Measurements from ENCODE around the gene TLN1.

The TLN1 gene

DNA sequence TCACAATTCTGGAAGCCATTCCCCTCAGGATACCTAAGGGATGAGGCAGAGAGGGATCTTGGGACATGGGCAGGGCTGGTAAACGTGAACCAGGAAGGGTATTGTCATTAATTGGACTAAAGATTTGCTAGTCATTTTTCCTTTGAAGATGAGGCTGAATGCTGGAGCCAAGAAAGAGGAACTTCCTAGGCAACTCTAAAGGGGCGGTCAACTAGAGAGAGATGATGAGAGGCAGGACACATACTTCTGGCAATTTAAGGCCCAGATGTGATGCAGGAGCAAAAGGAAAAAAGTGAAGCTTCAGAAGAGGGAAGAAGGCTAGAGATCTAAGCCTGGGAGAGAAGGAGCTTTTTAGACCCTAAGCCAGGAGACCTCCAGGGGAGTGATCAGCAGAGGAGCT lies 11.5 kb upstream of the TLN1 start:
- Histone ChIP-seq H3K27ac (ENCODE audit: low read depth in 2 of 2, low read length in 2 of 2) (no peak overlapping the region), H3K4me3 (ENCODE audit: low read length in 2 of 2) (no peak overlapping the region), H3K9me3 (ENCODE audit: control insufficient read depth in 2 of 2, low read length in 2 of 2) (no peaks in the 10 kb centered on the region), H3K9ac (ENCODE audit: low read depth in 1 of 2, low read length in 2 of 2) (no peak overlapping the region), H3K36me3 (ENCODE audit: control insufficient read depth in 2 of 2, insufficient read depth in 2 of 2, low read length in 2 of 2) (peaks cover 58 to 65% of the 10 kb centered on the region in 2 donors), H3K4me1 (ENCODE audit: control insufficient read depth in 2 of 2, insufficient read depth in 2 of 2, low read length in 2 of 2) (peaks cover 17 to 22% of the 10 kb centered on the region in 2 donors), H3K27me3 (ENCODE audit: control insufficient read depth in 2 of 2, insufficient read depth in 2 of 2, low read length in 2 of 2) (no peaks in the 10 kb centered on the region)

DNA sequence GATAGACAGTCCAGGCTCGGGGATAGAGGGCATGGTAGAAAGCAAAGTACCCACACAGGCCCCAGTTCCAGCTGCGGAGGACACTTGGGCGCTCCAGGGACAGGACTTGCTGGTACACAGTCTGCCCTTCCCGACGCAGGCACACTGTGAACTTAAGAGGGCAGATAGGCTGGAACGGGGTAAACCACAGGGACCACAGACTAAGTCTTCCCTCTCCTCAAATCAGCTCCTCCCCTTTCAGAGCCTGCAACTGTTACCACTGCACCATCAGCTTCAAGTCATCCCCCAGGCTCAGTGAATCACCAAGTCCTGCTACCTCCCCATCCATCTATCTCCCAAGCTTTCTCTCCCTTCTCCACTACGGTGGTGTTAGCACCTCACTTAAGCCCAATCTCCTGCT lies 9.7 kb upstream of the TLN1 start:
- no peak overlapping the region for H3K27ac ChIP-seq (ENCODE audit: low read depth in 2 of 2, low read length in 2 of 2)
- H3K9ac ChIP-seq (ENCODE audit: low read depth in 1 of 2, low read length in 2 of 2): no peak overlapping the region
- peaks cover 75 to 82% of the 10 kb centered on the region in 2 donors for H3K36me3 ChIP-seq (ENCODE audit: control insufficient read depth in 2 of 2, insufficient read depth in 2 of 2, low read length in 2 of 2)
- peaks cover 7 to 11% of the 10 kb centered on the region in 2 donors for H3K4me1 ChIP-seq (ENCODE audit: control insufficient read depth in 2 of 2, insufficient read depth in 2 of 2, low read length in 2 of 2)
- H3K27me3 ChIP-seq (ENCODE audit: control insufficient read depth in 2 of 2, insufficient read depth in 2 of 2, low read length in 2 of 2): no peaks in the 10 kb centered on the region
- H3K9me3 ChIP-seq (ENCODE audit: control insufficient read depth in 2 of 2, low read length in 2 of 2): no peaks in the 10 kb centered on the region
- H3K4me3 ChIP-seq (ENCODE audit: low read length in 2 of 2): no peak overlapping the region

DNA sequence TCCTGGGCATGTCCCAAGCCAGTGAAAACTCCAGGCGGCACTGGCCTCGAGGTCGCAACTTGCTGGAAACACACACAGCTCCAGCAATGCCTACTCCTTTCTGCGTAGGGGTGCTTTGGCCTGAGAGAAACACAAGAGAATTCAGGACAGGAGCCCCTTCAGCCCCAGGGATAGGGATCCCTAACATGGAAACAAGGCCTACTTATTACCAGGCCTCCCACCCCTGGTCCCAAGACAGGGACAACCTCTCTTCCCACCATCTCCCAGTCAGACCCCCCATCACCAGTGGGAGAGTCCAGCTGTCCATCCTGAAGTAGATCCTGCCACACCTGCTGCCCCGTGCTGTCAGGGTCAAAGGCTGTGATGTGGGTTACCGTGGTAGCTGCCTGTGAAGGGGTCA lies 8.2 kb upstream of the TLN1 start:
- Histone ChIP-seq H3K27ac (ENCODE audit: low read depth in 2 of 2, low read length in 2 of 2) (no peak overlapping the region), H3K36me3 (ENCODE audit: control insufficient read depth in 2 of 2, insufficient read depth in 2 of 2, low read length in 2 of 2) (peaks cover 90 to 94% of the 10 kb centered on the region in 2 donors), H3K27me3 (ENCODE audit: control insufficient read depth in 2 of 2, insufficient read depth in 2 of 2, low read length in 2 of 2) (no peaks in the 10 kb centered on the region), H3K4me1 (ENCODE audit: control insufficient read depth in 2 of 2, insufficient read depth in 2 of 2, low read length in 2 of 2) (peaks cover under 1 to 4% of the 10 kb centered on the region in 2 donors), H3K4me3 (ENCODE audit: low read length in 2 of 2) (no peak overlapping the region), H3K9me3 (ENCODE audit: control insufficient read depth in 2 of 2, low read length in 2 of 2) (no peaks in the 10 kb centered on the region), H3K9ac (ENCODE audit: low read depth in 1 of 2, low read length in 2 of 2) (no peak overlapping the region)

DNA sequence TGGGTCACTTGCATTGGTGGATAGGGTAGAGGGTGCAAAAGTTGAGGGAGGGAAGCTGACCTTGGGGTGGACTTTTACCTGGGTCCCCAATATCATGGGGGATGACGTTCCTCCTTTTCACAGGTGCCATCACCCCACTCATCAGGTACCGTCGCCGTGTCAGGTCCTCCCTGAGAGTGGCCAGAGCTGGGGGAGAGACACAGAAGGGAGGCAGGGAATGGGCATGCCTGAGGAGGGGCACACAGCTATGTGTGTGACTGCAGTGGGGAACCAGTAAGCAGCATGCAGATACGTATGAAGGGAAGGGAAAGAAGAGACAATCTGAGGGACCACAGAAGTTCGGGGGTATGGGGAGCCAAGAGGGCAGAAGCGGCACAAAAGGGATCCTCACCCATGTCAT lies 6.9 kb upstream of the TLN1 start:
- Histone ChIP-seq H3K27ac (ENCODE audit: low read depth in 2 of 2, low read length in 2 of 2) (no peak overlapping the region), H3K4me1 (ENCODE audit: control insufficient read depth in 2 of 2, insufficient read depth in 2 of 2, low read length in 2 of 2) (peaks cover 6 to 10% of the 10 kb centered on the region in 2 donors), H3K4me3 (ENCODE audit: low read length in 2 of 2) (no peak overlapping the region), H3K9me3 (ENCODE audit: control insufficient read depth in 2 of 2, low read length in 2 of 2) (no peaks in the 10 kb centered on the region), H3K9ac (ENCODE audit: low read depth in 1 of 2, low read length in 2 of 2) (no peak overlapping the region), H3K27me3 (ENCODE audit: control insufficient read depth in 2 of 2, insufficient read depth in 2 of 2, low read length in 2 of 2) (no peaks in the 10 kb centered on the region), H3K36me3 (ENCODE audit: control insufficient read depth in 2 of 2, insufficient read depth in 2 of 2, low read length in 2 of 2) (peaks cover 85 to 92% of the 10 kb centered on the region in 2 donors)

DNA sequence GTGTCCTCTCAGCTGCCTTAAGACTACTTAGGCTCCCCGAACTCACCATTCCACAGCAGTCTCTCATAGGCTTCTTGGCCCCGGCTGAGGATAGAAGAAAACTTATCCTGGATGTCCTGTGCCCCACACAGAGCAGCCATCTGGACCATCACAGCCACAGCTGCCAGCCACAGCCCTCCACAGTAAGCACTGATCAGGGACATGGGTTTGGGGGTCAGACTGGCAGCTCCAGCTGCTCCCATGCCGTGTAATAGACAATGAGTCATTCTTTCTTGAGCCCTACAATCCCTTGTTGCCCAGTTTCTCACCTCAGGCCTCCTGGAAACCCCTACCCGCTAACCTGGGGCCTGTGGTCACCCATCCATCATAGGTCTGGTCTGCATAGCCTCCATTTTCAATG lies 6.2 kb upstream of the TLN1 start:
- Histone ChIP-seq H3K4me1 (ENCODE audit: control insufficient read depth in 2 of 2, insufficient read depth in 2 of 2, low read length in 2 of 2) (peaks cover 14 to 18% of the 10 kb centered on the region in 2 donors), H3K27ac (ENCODE audit: low read depth in 2 of 2, low read length in 2 of 2) (no peak overlapping the region), H3K36me3 (ENCODE audit: control insufficient read depth in 2 of 2, insufficient read depth in 2 of 2, low read length in 2 of 2) (peaks cover 78 to 85% of the 10 kb centered on the region in 2 donors), H3K9ac (ENCODE audit: low read depth in 1 of 2, low read length in 2 of 2) (no peak overlapping the region), H3K27me3 (ENCODE audit: control insufficient read depth in 2 of 2, insufficient read depth in 2 of 2, low read length in 2 of 2) (no peaks in the 10 kb centered on the region), H3K4me3 (ENCODE audit: low read length in 2 of 2) (no peak overlapping the region), H3K9me3 (ENCODE audit: control insufficient read depth in 2 of 2, low read length in 2 of 2) (no peaks in the 10 kb centered on the region)

DNA sequence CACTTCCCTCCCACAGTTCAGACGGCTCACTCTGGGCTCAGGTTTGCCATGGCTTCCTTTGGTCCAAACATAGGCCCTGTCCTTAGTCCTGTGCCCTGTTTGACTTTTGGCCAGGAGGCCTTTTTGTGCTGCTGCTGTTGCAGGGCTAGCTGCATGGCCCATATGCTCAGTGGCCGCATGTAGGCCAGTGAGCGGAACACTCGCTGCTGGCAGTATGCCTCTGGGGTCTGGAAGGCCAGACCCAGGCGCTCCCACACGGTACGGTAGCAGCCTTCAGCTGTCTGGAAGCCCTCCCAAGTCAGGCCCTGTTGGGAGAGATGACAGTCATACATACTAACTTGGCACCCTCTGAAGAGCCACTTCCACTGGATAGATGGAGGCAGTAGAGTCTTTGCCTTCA lies 5.1 kb upstream of the TLN1 start:
- H3K4me1 ChIP-seq (ENCODE audit: control insufficient read depth in 2 of 2, insufficient read depth in 2 of 2, low read length in 2 of 2): peaks cover 20 to 22% of the 10 kb centered on the region in 2 donors
- H3K9me3 ChIP-seq (ENCODE audit: control insufficient read depth in 2 of 2, low read length in 2 of 2): no peaks in the 10 kb centered on the region
- H3K9ac ChIP-seq (ENCODE audit: low read depth in 1 of 2, low read length in 2 of 2): no peak overlapping the region
- no peak overlapping the region for H3K4me3 ChIP-seq (ENCODE audit: low read length in 2 of 2)
- H3K27ac ChIP-seq (ENCODE audit: low read depth in 2 of 2, low read length in 2 of 2): no peak overlapping the region
- H3K36me3 ChIP-seq (ENCODE audit: control insufficient read depth in 2 of 2, insufficient read depth in 2 of 2, low read length in 2 of 2): peaks cover 69 to 74% of the 10 kb centered on the region in 2 donors
- no peaks in the 10 kb centered on the region for H3K27me3 ChIP-seq (ENCODE audit: control insufficient read depth in 2 of 2, insufficient read depth in 2 of 2, low read length in 2 of 2)

DNA sequence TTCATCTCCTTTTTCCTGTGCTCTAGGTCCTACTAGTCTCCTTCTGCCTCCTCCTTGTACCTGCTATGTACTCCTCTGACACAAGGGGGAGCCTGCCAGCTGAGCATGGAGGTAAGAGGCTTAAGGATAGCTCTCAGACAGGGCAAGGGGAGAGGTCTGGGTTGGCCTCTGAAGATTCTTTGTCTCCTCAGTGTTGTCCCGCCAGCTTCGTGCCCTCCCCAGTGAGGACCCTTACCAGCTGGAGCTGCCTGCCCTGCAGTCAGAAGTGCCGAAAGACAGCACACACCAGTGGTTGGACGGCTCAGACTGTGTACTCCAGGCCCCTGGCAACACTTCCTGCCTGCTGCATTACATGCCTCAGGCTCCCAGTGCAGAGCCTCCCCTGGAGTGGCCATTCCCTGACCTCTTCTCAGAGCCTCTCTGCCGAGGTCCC lies 4.2 kb upstream of the TLN1 start:
- Histone ChIP-seq H3K4me3 (ENCODE audit: low read length in 2 of 2) (no peak overlapping the region), H3K9me3 (ENCODE audit: control insufficient read depth in 2 of 2, low read length in 2 of 2) (no peaks in the 10 kb centered on the region), H3K9ac (ENCODE audit: low read depth in 1 of 2, low read length in 2 of 2) (no peak overlapping the region), H3K27me3 (ENCODE audit: control insufficient read depth in 2 of 2, insufficient read depth in 2 of 2, low read length in 2 of 2) (no peaks in the 10 kb centered on the region), H3K27ac (ENCODE audit: low read depth in 2 of 2, low read length in 2 of 2) (peak overlapping the region; percentile 37 to 43), H3K4me1 (ENCODE audit: control insufficient read depth in 2 of 2, insufficient read depth in 2 of 2, low read length in 2 of 2) (peaks cover 20 to 24% of the 10 kb centered on the region in 2 donors), H3K36me3 (ENCODE audit: control insufficient read depth in 2 of 2, insufficient read depth in 2 of 2, low read length in 2 of 2) (peaks cover 61 to 66% of the 10 kb centered on the region in 2 donors)

DNA sequence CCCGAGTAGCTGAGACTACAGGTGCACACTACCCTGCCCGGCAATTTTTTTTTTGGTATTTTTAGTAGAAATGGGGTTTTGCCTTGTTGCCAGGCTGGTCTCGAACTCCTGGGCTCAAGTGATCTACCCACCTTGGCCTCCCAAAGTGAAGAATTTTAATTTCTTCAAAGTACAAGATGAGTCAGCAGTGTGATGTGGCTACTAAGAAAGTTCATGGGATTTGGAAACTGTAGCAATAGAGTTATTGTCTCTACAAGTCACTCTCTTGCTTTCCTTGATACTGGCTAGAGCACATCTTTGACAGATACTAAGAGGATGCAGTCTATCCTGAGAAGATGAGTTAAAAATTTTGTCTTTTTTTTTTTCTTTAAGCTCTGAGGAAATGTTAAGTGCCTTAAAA lies 2.1 kb upstream of the TLN1 start:
- Histone ChIP-seq H3K4me1 (ENCODE audit: control insufficient read depth in 2 of 2, insufficient read depth in 2 of 2, low read length in 2 of 2) (peaks cover 39 to 45% of the 10 kb centered on the region in 2 donors), H3K4me3 (ENCODE audit: low read length in 2 of 2) (no peak overlapping the region), H3K36me3 (ENCODE audit: control insufficient read depth in 2 of 2, insufficient read depth in 2 of 2, low read length in 2 of 2) (peaks cover 43 to 46% of the 10 kb centered on the region in 2 donors), H3K9ac (ENCODE audit: low read depth in 1 of 2, low read length in 2 of 2) (peak overlapping the region in 1 of 2 donors; percentile 88), H3K27ac (ENCODE audit: low read depth in 2 of 2, low read length in 2 of 2) (no peak overlapping the region), H3K9me3 (ENCODE audit: control insufficient read depth in 2 of 2, low read length in 2 of 2) (no peaks in the 10 kb centered on the region), H3K27me3 (ENCODE audit: control insufficient read depth in 2 of 2, insufficient read depth in 2 of 2, low read length in 2 of 2) (no peaks in the 10 kb centered on the region)

DNA sequence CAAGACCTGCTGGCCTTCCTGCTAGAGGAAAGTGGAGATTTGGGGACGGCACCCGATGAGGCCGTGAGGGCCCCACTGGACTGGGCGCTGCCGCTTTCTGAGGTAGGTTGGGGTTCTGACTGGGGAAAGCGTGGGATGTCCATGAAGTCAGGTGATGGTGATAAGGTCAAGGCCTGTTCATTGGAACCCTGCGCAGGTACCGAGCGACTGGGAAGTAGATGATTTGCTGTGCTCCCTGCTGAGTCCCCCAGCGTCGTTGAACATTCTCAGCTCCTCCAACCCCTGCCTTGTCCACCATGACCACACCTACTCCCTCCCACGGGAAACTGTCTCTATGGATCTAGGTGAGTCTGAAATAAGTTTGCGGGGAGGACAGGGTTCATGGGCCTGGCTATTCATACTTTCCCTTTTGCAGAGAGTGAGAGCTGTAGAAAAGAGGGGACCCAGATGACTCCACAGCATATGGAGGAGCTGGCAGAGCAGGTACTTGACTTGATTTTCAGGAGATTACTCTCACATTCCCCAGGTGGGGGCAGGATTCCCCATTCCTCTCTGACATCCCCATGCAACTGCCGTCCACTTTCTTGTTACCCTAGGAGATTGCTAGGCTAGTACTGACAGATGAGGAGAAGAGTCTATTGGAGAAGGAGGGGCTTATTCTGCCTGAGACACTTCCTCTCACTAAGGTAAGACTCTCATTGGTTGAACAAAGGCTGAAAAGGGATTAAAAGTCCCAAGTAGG lies 976 bp upstream of the TLN1 start:
- peaks cover 49 to 56% of the 10 kb centered on the region in 2 donors for H3K4me1 ChIP-seq (ENCODE audit: control insufficient read depth in 2 of 2, insufficient read depth in 2 of 2, low read length in 2 of 2)
- peak overlapping the region; percentile 98 for H3K27ac ChIP-seq (ENCODE audit: low read depth in 2 of 2, low read length in 2 of 2)
- H3K27me3 ChIP-seq (ENCODE audit: control insufficient read depth in 2 of 2, insufficient read depth in 2 of 2, low read length in 2 of 2): no peaks in the 10 kb centered on the region
- H3K4me3 ChIP-seq (ENCODE audit: low read length in 2 of 2): peak overlapping the region; percentile 89 to 94
- H3K36me3 ChIP-seq (ENCODE audit: control insufficient read depth in 2 of 2, insufficient read depth in 2 of 2, low read length in 2 of 2): peaks cover 32 to 34% of the 10 kb centered on the region in 2 donors
- peak overlapping the region; percentile 88 to 97 for H3K9ac ChIP-seq (ENCODE audit: low read depth in 1 of 2, low read length in 2 of 2)
- no peaks in the 10 kb centered on the region for H3K9me3 ChIP-seq (ENCODE audit: control insufficient read depth in 2 of 2, low read length in 2 of 2)

DNA sequence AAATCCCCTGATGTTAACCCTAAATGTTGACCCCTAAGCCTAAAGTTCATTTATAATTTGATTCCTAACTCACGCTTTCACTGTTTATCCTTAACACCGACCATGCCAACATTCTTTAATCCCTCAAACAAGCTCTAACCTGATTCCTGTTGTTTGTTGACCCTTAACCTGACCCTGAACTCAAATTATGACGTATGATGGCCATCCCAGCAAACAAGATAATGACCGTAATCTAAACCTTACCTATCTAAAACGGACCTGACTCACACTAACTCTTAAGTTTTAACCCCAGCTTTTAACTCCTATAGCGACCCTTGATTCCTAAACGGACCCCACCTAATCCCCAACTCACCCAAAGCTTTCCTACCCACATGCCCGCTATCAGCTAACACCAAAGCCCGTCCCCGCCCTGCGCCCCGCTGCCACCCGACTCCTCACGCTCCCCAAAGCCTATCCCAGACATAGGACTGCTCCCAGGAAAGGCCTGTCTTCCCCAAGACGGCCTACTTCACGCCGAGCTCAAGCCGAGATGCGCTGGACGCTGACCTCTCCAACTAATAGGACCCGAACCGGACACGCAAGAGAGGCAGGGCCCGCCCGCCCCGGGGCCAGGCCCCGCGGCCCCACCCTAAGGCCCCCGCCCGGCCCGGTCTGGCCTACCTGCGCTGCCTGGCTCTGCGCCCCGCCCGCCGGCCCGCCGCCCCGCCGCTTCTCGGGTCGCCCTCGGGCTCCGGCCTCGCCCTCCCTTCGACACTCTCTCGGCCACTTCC lies 395 bp downstream of the TLN1 start:
- Histone ChIP-seq H3K9ac (ENCODE audit: low read depth in 1 of 2, low read length in 2 of 2) (peak overlapping the region; percentile 88 to 98), H3K4me1 (ENCODE audit: control insufficient read depth in 2 of 2, insufficient read depth in 2 of 2, low read length in 2 of 2) (peaks cover 55 to 69% of the 10 kb centered on the region in 2 donors), H3K9me3 (ENCODE audit: control insufficient read depth in 2 of 2, low read length in 2 of 2) (no peaks in the 10 kb centered on the region), H3K27me3 (ENCODE audit: control insufficient read depth in 2 of 2, insufficient read depth in 2 of 2, low read length in 2 of 2) (no peaks in the 10 kb centered on the region), H3K27ac (ENCODE audit: low read depth in 2 of 2, low read length in 2 of 2) (peak overlapping the region; percentile 98), H3K4me3 (ENCODE audit: low read length in 2 of 2) (peak overlapping the region; percentile 89 to 94), H3K36me3 (ENCODE audit: control insufficient read depth in 2 of 2, insufficient read depth in 2 of 2, low read length in 2 of 2) (peaks cover 18 to 21% of the 10 kb centered on the region in 2 donors)
